OCI-LY3 (cell line): ENCODE measurements around the gene MGMT.

Experiments
- CTCF ChIP-seq: fragments of 200-600, 300-600 bp; sonication (generic); IDR thresholded peaks from 2 replicates; pipeline ENCODE4 v1.5.1; 2014; ENCODE audit warnings: antibody characterized with exemption, low read length, low read depth
- EZH2phosphoT487 ChIP-seq: fragments of 200-600 bp; shearing (Covaris generic); IDR thresholded peaks from 2 replicates; pipeline ENCODE4 v1.6.1; 2018; ENCODE audit warnings: antibody characterized with exemption, mixed run types, low read depth

GRCh38 chr10:129654461-129654860 lies 187.4 kb downstream of the MGMT start:
- TF ChIP-seq CTCF (no peak), EZH2phosphoT487 (no peak)
